ENCODE results near the gene LFNG.

DNA sequence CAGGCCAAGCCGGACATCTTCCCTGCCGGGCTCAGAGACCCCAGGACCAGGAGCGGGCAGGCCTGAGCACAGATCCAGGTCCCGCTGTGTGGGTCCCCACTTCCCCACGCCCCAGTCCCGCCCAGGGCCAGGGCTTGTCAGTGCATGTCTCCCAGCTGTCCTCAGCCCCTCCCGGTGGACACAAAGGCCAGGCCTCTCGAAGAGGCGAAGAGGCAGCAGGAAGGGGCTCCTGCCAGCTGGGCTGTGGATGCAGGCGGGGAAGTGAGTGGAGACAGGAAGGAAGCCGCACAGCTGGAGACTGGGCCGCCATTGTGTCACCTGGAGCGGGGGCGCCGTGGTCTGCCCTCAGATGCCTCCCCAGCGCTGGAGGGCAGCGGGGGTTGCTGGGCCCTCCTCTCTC is 48.2 kb upstream of the LFNG start:
- TF ChIP-seq CTCF (IDR thresholded peaks at IDR 0.05): no peak
- TF ChIP-seq EZH2 (IDR thresholded peaks at IDR 0.05; ENCODE audit: borderline replicate concordance, insufficient read depth, low read depth, low read length, poor library complexity, severe bottlenecking): no peak

Measured in B cell (primary cell).